Measurements from ENCODE around the gene NANS. TPM values are rescaled to one million over a fixed set of nuclear protein-coding genes. Genes with fewer than 3 reads are reported as not detected.

Gene NANS
- total and polyA plus RNA-seq, 10 of the 15 experiments (the other 5 are each of a cell fraction or from before 2014, with no cell fraction given), result 21.0 to 126 (median 52.3) TPM

DNA sequence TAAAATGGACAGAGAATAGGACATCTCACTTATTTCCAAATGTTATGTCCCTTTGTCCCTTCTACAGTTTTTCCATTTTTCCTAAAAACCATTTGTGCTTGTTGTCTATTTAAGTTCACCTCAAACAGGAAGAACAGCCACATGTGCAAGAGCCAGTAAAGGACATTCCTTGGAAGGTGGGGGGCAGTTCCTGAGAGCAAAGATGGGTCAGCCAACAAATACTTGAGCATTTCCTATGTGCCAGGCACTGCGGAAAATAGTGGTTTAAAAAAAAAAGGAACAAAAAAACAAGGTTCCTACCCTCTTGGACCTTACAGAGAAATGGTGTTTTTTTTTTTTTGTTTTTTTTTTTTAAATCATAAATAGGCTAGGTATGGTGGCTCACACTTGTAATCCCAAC, 46.6 kb upstream of the NANS start:
- H3K36me3 ChIP-seq (ENCODE audit: control insufficient read depth in 2 of 2, insufficient read depth in 2 of 2, low read length in 1 of 2), result peaks cover 43 to 53% of the 10 kb centered on the region in 2 experiments
- H2AFZ ChIP-seq (ENCODE audit: control insufficient read depth, low read depth, low read length), result no peak overlapping the region
- H3K27ac ChIP-seq (ENCODE audit: control insufficient read depth, insufficient read depth), result no peak overlapping the region
- no peaks in the 10 kb centered on the region for H3K4me1 ChIP-seq (ENCODE audit: control insufficient read depth, insufficient read depth, low read length)
- H4K20me1 ChIP-seq (ENCODE audit: control insufficient read depth, insufficient read depth), result no peaks in the 10 kb centered on the region
- CTCF ChIA-PET, result interaction anchor here (0.7 kb wide), 1 partner anchor 87 kb away, joined by 5 read pairs; no protein-coding TSS in a partner anchor
- H3K27me3 ChIP-seq (replicated peaks in 1 of 2; ENCODE audit: control insufficient read depth in 2 of 2, insufficient read depth in 2 of 2, low read length in 1 of 2), result no peaks in the 10 kb centered on the region
- no peak overlapping the region for H3K4me2 ChIP-seq (ENCODE audit: control insufficient read depth, insufficient read depth)
- SMC1A ChIA-PET (ENCODE audit: uncharacterized antibody, unreplicated experiment), result interaction anchor here (0.8 to 1.0 kb wide), 3 partner anchors 15 to 89 kb away, joined by 3 to 6 read pairs (median 4); no protein-coding TSS in a partner anchor
- DNase-seq (ENCODE audit: low read depth, low spot score) (no peak), FAIRE-seq (no peak), ATAC-seq (no peak)
- no peaks in the 10 kb centered on the region for H3K9me3 ChIP-seq (replicated peaks; ENCODE audit: control insufficient read depth, insufficient read depth, low read length)
- TF ChIP-seq BHLHE40 (IDR thresholded peaks at IDR 0.05; ENCODE audit: borderline replicate concordance in 1 of 2, low read depth in 2 of 2, low read length in 1 of 2) (no peak), TARDBP (IDR thresholded peaks at IDR 0.05; ENCODE audit: borderline replicate concordance) (no peak), IKZF2 (IDR thresholded peaks at IDR 0.05) (no peak), RUNX3 (IDR thresholded peaks at IDR 0.05; ENCODE audit: low read length) (no peak), ZNF217 (IDR thresholded peaks at IDR 0.05) (no peak), KAT2A (conservative IDR thresholded peaks at IDR 0.05; ENCODE audit: control insufficient read depth, low read depth, low read length) (no peak), WRNIP1 (IDR thresholded peaks at IDR 0.05; ENCODE audit: borderline replicate concordance, low read depth, low read length) (no peak), CREB1 (IDR thresholded peaks at IDR 0.05; ENCODE audit: low read depth) (no peak), CHD4 (IDR thresholded peaks at IDR 0.05) (no peak), ZNF24 (IDR thresholded peaks at IDR 0.05) (no peak)
- TF ChIP-seq, protein P1, sequence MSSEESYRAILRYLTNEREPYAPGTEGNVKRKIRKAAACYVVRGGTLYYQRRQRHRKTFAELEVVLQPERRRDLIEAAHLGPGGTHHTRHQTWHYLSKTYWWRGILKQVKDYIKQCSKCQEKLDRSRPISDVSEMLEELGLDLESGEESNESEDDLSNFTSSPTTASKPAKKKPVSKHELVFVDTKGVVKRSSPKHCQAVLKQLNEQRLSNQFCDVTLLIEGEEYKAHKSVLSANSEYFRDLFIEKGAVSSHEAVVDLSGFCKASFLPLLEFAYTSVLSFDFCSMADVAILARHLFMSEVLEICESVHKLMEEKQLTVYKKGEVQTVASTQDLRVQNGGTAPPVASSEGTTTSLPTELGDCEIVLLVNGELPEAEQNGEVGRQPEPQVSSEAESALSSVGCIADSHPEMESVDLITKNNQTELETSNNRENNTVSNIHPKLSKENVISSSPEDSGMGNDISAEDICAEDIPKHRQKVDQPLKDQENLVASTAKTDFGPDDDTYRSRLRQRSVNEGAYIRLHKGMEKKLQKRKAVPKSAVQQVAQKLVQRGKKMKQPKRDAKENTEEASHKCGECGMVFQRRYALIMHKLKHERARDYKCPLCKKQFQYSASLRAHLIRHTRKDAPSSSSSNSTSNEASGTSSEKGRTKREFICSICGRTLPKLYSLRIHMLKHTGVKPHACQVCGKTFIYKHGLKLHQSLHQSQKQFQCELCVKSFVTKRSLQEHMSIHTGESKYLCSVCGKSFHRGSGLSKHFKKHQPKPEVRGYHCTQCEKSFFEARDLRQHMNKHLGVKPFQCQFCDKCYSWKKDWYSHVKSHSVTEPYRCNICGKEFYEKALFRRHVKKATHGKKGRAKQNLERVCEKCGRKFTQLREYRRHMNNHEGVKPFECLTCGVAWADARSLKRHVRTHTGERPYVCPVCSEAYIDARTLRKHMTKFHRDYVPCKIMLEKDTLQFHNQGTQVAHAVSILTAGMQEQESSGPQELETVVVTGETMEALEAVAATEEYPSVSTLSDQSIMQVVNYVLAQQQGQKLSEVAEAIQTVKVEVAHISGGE (CRISPR knock-in tag; IDR thresholded peaks at IDR 0.05), result no peak
- TF ChIP-seq, protein P2, sequence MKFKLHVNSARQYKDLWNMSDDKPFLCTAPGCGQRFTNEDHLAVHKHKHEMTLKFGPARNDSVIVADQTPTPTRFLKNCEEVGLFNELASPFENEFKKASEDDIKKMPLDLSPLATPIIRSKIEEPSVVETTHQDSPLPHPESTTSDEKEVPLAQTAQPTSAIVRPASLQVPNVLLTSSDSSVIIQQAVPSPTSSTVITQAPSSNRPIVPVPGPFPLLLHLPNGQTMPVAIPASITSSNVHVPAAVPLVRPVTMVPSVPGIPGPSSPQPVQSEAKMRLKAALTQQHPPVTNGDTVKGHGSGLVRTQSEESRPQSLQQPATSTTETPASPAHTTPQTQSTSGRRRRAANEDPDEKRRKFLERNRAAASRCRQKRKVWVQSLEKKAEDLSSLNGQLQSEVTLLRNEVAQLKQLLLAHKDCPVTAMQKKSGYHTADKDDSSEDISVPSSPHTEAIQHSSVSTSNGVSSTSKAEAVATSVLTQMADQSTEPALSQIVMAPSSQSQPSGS (IDR thresholded peaks at IDR 0.05; ENCODE audit: low read length), result no peak
- TF ChIP-seq, protein P3, sequence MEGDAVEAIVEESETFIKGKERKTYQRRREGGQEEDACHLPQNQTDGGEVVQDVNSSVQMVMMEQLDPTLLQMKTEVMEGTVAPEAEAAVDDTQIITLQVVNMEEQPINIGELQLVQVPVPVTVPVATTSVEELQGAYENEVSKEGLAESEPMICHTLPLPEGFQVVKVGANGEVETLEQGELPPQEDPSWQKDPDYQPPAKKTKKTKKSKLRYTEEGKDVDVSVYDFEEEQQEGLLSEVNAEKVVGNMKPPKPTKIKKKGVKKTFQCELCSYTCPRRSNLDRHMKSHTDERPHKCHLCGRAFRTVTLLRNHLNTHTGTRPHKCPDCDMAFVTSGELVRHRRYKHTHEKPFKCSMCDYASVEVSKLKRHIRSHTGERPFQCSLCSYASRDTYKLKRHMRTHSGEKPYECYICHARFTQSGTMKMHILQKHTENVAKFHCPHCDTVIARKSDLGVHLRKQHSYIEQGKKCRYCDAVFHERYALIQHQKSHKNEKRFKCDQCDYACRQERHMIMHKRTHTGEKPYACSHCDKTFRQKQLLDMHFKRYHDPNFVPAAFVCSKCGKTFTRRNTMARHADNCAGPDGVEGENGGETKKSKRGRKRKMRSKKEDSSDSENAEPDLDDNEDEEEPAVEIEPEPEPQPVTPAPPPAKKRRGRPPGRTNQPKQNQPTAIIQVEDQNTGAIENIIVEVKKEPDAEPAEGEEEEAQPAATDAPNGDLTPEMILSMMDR (IDR thresholded peaks at IDR 0.05 in 2 of 3, conservative IDR thresholded peaks at IDR 0.05 in 1 of 3; ENCODE audit: control insufficient read depth in 2 of 3, extremely low read depth in 1 of 3, insufficient read depth in 1 of 3, low read depth in 3 of 3, low read length in 3 of 3), result no peak
- TSS peak; percentile 5 for BruUV-seq (replicated peaks)
- H3K4me3 ChIP-seq, result no peak overlapping the region
- POLR2A ChIA-PET, result no interaction called here
- in situ Hi-C loops (cut with MboI), result no loop called here
- 100% methylated on average over 1 of the region's 1 CpG for WGBS (ENCODE audit: insufficient coverage, insufficient replicate concordance, low lambda C conversion rate, missing lambda C conversion rate)
- no peak overlapping the region for H3K9ac ChIP-seq (ENCODE audit: control insufficient read depth, insufficient read depth, low read length)
- peaks cover 1% of the 10 kb centered on the region for H3K79me2 ChIP-seq (ENCODE audit: control insufficient read depth, insufficient read depth, low read length)
- RAD21 ChIA-PET (ENCODE audit: unreplicated experiment), result no interaction called here
- intact Hi-C loops (cut with micrococcal nuclease; ENCODE audit: unreplicated experiment), result no loop called here

All from GM12878 (cell line).